ENCODE data around the gene RFTN1. TPM values are rescaled to one million over a fixed set of nuclear protein-coding genes. Genes with fewer than 3 reads are reported as not detected.

The RFTN1 gene
- total RNA-seq, 2 experiments from 2014 or later: 55.7 to 56.4 TPM

DNA sequence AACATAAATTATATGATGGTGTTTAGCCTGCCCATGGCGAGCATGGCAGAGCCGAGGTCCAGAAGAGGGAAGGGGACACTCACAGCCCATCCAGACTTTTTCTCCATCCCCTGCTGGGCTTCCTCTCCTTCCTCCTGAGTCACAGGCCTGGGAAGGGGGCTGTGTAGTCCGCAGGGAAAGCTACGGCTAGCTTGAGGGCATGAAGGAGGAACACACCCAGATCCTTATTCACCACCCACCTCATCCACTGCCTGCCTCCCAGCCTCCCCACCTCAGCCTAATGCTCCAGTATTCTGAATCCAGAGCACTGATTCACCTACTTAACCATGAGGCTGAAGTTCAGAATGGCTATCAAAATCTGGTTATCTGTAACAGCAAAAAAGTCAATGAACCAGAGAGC is 150.7 kb downstream of the RFTN1 start:
- no peak for TF ChIP-seq CTCF (IDR thresholded peaks at IDR 0.05)
- H3K27ac ChIP-seq (ENCODE audit: low read depth in 1 of 2, low read length in 2 of 2): no peak overlapping the region
- no peaks in the 10 kb centered on the region for H3K27me3 Mint-ChIP-seq
- peak overlapping the region; percentile 20 for H3K27ac Mint-ChIP-seq
- DNase-seq: no peak
- ATAC-seq (ENCODE audit: poor library complexity): no peak
- no peaks in the 10 kb centered on the region for H3K4me1 ChIP-seq (ENCODE audit: insufficient read depth, low read length)
- H3K27me3 ChIP-seq (ENCODE audit: control insufficient read depth in 1 of 2, insufficient read depth in 2 of 2, low read length in 2 of 2): no peaks in the 10 kb centered on the region
- intact Hi-C loops (cut with DNase I, micrococcal nuclease): no loop called here
- H3K36me3 Mint-ChIP-seq (ENCODE audit: low read depth): peaks cover 76% of the 10 kb centered on the region
- no peaks in the 10 kb centered on the region for H3K9me3 ChIP-seq (ENCODE audit: control insufficient read depth in 1 of 2, insufficient read depth in 1 of 2, low read length in 2 of 2)
- POLR2A ChIA-PET: interaction anchor here (1.7 kb wide), 1 partner anchor 14 kb away, joined by 5 read pairs; no protein-coding TSS in a partner anchor
- H3K4me1 Mint-ChIP-seq (ENCODE audit: low read depth): peaks cover 39% of the 10 kb centered on the region
- H3K4me3 Mint-ChIP-seq: no peak overlapping the region
- peaks cover 67% of the 10 kb centered on the region for H3K36me3 ChIP-seq (ENCODE audit: insufficient read depth, low read length)
- CTCF ChIA-PET: interaction anchor here (1.1 kb wide), 1 partner anchor 94 kb away, joined by 3 read pairs; no protein-coding TSS in a partner anchor
- no peak overlapping the region for H3K4me3 ChIP-seq (ENCODE audit: low read length)
- H3K9me3 Mint-ChIP-seq: no peaks in the 10 kb centered on the region

DNA sequence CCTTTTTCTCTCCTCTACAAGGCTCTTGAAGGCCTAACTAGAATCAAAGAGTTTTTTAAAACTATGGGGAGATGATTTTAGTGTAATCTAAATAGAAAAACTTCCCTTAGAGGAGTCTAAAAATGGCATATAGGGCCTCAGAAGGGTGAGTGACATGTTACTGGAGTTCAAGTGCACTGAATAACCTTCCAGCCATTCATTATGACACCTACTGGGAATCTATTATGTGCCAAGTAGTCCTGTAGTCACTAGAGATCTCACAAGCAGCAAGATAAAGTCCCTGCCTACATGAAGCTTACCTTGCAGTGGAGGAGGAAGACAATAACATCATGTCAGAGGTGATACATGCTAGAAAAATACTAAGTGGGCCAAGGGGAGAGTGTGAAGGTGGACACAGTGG is 152.4 kb downstream of the RFTN1 start:
- no peak for ATAC-seq (ENCODE audit: poor library complexity)
- H3K9me3 ChIP-seq (ENCODE audit: control insufficient read depth in 1 of 2, insufficient read depth in 1 of 2, low read length in 2 of 2): no peaks in the 10 kb centered on the region
- H3K27me3 ChIP-seq (ENCODE audit: control insufficient read depth in 1 of 2, insufficient read depth in 2 of 2, low read length in 2 of 2): no peaks in the 10 kb centered on the region
- DNase-seq: no peak
- intact Hi-C loops (cut with DNase I, micrococcal nuclease): no loop called here
- CTCF ChIA-PET: no interaction called here
- H3K36me3 Mint-ChIP-seq (ENCODE audit: low read depth): peaks cover 76% of the 10 kb centered on the region
- no peak overlapping the region for H3K4me3 Mint-ChIP-seq
- H3K4me1 ChIP-seq (ENCODE audit: insufficient read depth, low read length): no peaks in the 10 kb centered on the region
- TF ChIP-seq CTCF (IDR thresholded peaks at IDR 0.05): no peak
- no peaks in the 10 kb centered on the region for H3K9me3 Mint-ChIP-seq
- H3K36me3 ChIP-seq (ENCODE audit: insufficient read depth, low read length): peaks cover 64% of the 10 kb centered on the region
- no peaks in the 10 kb centered on the region for H3K27me3 Mint-ChIP-seq
- H3K4me3 ChIP-seq (ENCODE audit: low read length): no peak overlapping the region
- H3K4me1 Mint-ChIP-seq (ENCODE audit: low read depth): peaks cover 30% of the 10 kb centered on the region
- H3K27ac ChIP-seq (ENCODE audit: low read depth in 1 of 2, low read length in 2 of 2): no peak overlapping the region
- POLR2A ChIA-PET: no interaction called here
- H3K27ac Mint-ChIP-seq: peak overlapping the region; percentile 37

- peak overlapping the region; percentile 72 for H3K27ac Mint-ChIP-seq
- CTCF ChIA-PET: no interaction called here
- no peaks in the 10 kb centered on the region for H3K9me3 Mint-ChIP-seq
- POLR2A ChIA-PET: interaction anchor here (0.7 to 1.2 kb wide), 2 partner anchors 11 to 40 kb away, joined by 3 read pairs; no protein-coding TSS in a partner anchor
- peaks cover 80% of the 10 kb centered on the region for H3K36me3 Mint-ChIP-seq (ENCODE audit: low read depth)
- TF ChIP-seq CTCF (IDR thresholded peaks at IDR 0.05): no peak
- peaks cover 32% of the 10 kb centered on the region for H3K4me1 Mint-ChIP-seq (ENCODE audit: low read depth)
- Histone ChIP-seq H3K36me3 (ENCODE audit: insufficient read depth, low read length) (peaks cover 66% of the 10 kb centered on the region), H3K4me3 (ENCODE audit: low read length) (no peak overlapping the region), H3K27ac (ENCODE audit: low read depth in 1 of 2, low read length in 2 of 2) (peak overlapping the region in 1 of 2 donors; percentile 4), H3K4me1 (ENCODE audit: insufficient read depth, low read length) (no peaks in the 10 kb centered on the region), H3K27me3 (ENCODE audit: control insufficient read depth in 1 of 2, insufficient read depth in 2 of 2, low read length in 2 of 2) (no peaks in the 10 kb centered on the region), H3K9me3 (ENCODE audit: control insufficient read depth in 1 of 2, insufficient read depth in 1 of 2, low read length in 2 of 2) (no peaks in the 10 kb centered on the region)
- DNase-seq (no peak), ATAC-seq (ENCODE audit: poor library complexity) (no peak)
- intact Hi-C loops (cut with DNase I, micrococcal nuclease): no loop called here
- H3K27me3 Mint-ChIP-seq: no peaks in the 10 kb centered on the region
- H3K4me3 Mint-ChIP-seq: no peak overlapping the region
These were observed 154.2 kb downstream of the RFTN1 start for GRCh38 chr3:16359331-16359730.

All from CD4-positive, alpha-beta T cell (primary cell).